ENCODE measurements around the gene TTLL11.
"Not testable (repeated sequence)": the region's sequence is repeated elsewhere in the genome, so short reads cannot be mapped to it uniquely, and the experiment has no call there.

Gene TTLL11

DNA sequence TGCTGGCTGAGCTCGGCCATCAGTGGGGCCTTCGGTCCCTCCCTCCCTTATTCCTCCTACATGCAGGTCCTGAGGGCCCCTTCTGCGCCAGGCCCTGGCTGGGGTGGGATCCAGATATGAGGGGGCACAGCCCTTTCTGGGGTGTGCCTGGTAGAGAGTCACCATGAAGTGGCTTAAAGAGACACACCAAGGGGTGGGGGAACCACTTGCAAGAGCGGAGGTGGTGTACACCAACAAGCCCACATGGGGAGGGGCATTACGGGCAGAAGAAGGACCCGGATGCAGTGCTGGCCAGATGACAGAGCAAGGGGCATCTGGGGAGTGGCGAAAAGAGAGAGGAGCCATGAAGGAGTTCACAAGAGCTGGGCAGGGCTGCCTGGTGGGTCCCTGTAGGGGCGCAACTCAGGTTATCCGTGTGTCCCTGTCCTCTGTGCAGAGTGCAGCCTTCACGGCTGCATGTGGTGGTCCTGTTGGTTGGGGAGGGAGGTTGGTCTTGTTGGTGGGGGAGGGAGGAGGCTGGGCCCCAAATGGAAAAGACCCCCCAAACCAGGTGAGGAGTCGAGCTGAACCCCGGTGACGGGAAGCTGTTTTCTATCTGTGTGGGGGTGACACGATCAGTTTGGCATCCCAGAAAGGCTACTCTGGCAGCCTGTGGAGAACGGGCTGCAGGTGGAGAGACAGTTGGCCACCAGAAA, 283.6 kb downstream of the TTLL11 start:
- FAIRE-seq (no peak), DNase-seq (ENCODE audit: insufficient read length, low spot score) (no peak)

DNA sequence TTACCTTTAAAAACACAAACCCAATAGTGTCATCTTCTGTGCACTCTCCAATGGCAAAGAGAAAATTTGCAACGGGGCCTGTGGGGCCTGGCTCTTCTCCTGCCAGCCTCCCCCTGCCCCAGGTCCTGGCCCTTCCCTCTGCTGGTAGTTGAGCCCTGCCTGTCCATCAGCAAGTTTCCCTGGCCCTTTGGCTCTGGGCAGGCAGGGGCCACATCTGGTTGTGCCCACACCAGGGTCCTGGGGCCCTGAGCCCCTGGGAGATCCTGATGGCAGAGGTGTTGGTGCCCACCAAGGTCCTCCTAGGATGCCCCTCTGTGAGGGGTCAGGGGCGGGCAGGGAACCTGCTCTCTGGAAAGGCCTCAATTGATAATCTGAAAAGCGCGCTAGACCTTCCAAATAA, 284.3 kb downstream of the TTLL11 start:
- FAIRE-seq: no peak
- no peak for DNase-seq (ENCODE audit: insufficient read length, low spot score)

DNA sequence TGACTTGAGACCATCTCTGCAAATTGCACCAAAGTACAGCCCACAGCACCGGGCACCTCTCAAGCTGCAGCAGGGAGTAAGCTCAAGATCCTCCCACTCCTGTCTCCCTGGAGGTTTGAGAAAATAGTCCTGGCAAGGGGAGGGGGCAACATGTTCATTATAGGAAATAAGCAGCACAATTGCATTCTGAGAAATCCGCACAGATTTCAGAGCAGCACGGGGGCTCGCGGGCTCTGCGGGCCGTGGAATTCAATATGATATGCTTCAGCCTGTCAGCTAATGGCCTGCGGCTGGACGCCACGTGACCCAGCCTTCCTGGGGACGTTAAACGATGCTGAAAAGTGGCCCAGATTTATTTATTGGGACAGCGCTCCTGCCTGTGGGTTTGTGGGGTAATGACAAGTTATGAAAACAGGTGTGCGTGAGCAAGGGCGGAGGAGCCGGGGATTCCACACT, 285.3 kb downstream of the TTLL11 start:
- DNase-seq (ENCODE audit: insufficient read length, low spot score) (no peak), FAIRE-seq (no peak)

DNA sequence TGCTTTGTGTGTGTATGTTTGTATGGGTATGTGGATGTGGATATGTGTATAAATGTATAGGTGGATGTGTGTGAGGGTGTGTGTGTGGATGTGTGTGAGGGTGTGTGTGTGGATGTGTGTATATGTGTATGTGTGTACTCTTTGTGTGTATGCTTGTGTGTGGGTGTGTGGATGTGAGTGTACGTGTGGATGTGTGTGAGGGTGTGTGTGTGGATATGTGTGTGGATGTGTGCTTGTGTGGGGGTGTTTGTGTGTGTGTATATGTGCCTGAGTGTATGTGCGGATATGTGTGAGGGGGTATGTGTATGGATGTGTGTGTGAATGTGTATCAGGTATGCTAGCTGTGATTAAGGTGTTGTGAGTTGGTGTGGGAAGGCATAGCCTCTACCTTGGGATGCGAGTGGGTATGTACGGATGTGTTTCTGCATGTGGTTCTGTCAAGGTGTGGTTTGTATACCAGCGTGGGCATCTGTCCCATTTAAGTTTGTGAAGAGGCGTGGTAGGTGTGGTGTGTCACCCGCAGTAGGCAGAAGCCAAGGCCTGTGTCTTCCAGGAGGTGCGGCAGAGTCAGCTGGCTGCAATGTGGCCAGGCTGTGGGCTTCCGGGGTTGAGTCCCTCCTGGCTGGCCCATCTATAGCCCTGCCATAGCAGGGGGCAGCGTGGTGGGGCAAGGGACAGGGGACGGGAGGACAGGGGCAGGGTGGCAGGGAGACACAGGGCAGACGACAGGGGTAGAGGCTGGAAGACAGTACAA, 285.9 kb downstream of the TTLL11 start:
- FAIRE-seq (no peak), DNase-seq (ENCODE audit: insufficient read length, low spot score) (no peak)

DNA sequence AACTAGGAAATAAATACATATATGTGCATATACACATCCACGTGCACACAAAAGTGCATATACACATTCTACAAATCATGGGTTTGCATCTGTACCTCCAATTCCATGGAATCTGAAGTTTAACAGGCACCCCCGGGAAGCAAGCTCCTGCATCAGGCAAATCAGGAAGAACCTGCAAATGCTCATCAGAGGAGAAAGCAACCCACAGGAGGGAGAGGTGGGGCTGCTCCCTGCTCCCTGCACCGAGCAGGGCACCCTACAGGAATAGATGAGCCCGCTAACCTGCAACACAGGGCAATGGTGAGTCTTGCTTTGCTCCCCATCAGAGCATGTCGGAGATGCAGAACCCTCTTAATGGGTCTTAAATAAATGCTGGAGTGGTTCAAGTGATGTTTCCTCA, 290.4 kb downstream of the TTLL11 start:
- no peak for DNase-seq (ENCODE audit: insufficient read length, low spot score)
- no peak for FAIRE-seq

DNA sequence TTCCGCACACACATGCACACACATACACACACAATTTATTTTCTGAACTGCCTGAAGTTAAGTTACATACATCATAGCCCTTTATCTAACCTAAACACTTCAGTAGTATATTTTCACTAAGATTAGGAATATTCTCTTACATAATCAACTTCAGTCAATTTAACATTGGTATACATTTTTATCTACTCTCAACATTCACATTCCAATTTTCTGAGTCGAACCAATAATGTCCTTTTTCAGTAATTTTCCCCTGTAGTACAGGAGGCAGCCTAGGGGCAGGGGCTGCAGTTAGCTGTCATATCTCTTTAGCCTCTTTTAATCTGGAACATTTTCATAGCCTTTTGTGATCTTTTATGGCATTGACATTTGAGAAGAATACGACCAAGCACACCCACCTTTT, 291.5 kb downstream of the TTLL11 start:
- FAIRE-seq (no peak), DNase-seq (ENCODE audit: insufficient read length, low spot score) (no peak)

DNA sequence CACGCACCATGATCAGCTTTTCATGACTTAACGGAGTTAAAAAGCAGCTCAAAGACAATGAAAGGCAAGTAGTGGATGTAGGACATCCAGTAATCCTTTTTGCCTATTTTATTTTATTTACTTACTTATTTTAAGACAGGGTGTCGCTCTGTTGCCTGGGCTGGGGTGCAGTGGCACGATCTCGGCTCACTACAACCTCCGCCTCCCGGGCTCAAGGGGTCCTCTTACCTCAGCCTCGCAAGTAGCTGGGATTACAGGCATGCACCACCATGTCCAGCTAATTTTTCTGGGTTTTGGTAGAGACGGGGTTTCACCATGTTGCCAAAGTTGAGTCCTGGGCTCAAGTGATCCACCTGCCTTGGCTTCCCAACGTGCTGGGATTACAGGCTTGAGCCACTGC, 292.7 kb downstream of the TTLL11 start:
- FAIRE-seq: no peak
- DNase-seq (ENCODE audit: insufficient read length, low spot score): no peak

DNA sequence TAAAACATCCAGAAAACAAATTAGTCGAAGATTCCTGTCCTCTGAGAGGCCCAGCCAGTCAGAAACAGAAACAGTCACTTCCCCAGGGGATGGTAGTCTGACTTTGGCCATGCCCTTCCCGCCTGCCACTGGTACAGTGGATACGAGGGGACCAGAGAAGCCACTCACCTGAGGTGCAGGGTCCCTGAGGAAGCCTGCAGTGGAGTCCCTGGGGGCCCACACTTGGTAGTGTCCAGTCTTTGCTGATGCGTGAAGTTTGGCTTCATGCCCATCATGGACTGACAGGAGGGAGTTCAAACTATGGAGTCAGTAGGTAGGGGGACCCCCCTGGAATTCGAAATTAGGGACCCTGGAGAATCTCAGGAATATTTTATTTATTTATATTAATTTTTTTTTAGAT, 294.2 kb downstream of the TTLL11 start:
- FAIRE-seq: no peak
- no peak for DNase-seq (ENCODE audit: insufficient read length, low spot score)

DNA sequence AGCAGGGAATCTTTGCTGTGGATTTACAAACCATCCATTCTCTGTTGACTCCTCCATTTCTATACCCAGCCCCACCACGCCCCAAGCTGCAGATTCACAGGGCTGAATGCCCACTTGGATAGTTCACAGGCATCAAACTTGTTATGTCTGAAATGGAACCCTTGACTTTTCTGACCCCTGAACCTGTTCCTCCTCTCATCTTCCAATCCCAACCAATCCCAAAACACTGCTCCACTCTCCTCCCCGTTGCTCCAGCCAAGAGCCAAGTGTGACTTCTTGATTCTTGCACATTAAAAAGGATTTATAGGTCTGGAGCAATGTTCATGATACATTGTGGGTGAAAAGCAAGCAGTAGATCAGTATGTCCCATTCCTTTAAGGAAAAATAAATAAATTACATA, 296.0 kb downstream of the TTLL11 start:
- FAIRE-seq (no peak), DNase-seq (ENCODE audit: insufficient read length, low spot score) (no peak)

DNA sequence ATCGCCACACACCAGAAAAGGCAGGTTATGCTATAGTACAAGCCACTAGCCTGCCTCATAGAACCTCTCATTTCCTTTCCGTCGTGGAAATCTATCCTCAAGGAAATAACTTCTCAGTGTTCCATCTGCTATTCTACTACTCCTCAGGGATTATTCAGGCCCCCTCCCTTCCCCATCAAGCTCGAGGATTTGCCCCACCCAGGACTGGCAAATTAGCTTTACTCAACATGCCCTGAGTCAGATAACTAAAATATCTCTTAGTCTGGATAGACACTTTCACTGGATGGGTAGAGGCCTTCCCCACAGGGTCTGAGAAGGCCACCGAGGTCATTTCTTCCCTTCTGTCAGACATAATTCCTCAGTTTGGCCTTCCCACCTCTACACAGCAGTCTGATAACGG, 298.8 kb downstream of the TTLL11 start:
- FAIRE-seq; DNase-seq (ENCODE audit: insufficient read length, low spot score): not testable (repeated sequence)

DNA sequence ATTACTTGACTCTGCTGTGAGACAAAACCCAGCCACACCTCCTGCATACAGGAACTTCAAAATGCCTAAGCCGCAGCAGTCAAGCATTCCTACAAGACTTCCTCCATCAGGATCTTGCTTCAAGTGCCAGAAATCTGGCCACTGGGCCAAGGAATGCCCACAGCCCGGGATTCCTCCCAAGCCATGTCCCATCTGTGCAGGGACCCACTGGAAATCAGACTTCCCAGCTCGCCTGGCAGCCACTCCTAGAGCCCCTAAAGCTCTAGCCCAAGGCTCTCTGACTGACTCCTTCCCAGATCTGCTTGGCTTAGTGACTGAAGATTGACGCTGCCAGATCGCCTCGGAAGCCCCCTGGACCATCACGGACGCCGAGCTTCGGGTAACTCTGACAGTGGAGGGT, 300.6 kb downstream of the TTLL11 start:
- not testable (repeated sequence) for DNase-seq (ENCODE audit: insufficient read length, low spot score)

DNA sequence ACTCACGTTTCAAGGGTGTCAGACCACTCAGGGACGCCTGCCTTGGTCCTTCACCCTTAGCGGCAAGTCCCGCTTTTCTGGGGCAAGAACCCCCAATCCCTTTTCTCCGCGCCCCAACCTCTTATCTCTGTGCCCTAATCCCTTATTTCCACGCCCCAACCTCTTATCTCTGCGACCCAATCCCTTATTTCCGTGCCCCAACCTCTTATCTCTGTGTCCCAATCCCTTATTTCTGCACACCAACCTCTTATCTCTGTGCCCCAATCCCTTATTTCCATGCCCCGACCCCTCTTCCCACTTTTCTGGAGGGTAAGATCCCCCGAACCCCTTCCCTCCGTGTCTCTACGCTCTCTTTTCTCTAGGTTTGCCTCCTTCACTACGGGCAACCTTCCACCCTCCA, 302.3 kb downstream of the TTLL11 start:
- DNase-seq (ENCODE audit: insufficient read length, low spot score): no peak
- no peak for FAIRE-seq

More for the DNA sequence above, 300.6 kb downstream of the TTLL11 start:
- not testable (repeated sequence) for FAIRE-seq

DNA sequence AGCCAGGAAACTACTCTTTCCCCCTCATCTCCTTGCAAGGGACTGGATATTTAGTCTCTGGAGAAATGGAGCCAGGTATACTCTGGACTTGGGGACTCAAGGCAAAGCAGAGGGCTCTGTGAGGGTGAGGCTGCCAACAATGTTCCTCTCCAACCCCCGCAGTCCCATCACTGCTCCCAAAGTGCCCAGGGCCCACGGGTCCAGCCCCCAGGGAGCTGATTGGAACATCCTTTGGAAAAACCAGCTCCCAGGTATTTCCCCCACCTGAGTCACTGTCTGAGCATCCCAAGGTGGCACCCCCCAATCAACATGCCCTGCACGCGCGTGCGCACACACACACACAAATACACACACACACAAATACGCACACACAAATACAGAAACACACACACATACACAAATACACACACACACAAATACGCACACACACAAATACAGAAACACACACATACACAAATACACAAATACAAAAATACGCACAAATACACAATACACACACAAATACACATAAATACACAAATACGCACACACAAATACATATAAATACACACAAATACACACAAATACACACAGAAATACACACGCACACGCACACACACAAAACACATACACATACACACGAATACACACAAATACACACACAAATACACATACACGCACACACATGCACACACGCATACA, 304.3 kb downstream of the TTLL11 start:
- FAIRE-seq: no peak
- DNase-seq (ENCODE audit: insufficient read length, low spot score): no peak

DNA sequence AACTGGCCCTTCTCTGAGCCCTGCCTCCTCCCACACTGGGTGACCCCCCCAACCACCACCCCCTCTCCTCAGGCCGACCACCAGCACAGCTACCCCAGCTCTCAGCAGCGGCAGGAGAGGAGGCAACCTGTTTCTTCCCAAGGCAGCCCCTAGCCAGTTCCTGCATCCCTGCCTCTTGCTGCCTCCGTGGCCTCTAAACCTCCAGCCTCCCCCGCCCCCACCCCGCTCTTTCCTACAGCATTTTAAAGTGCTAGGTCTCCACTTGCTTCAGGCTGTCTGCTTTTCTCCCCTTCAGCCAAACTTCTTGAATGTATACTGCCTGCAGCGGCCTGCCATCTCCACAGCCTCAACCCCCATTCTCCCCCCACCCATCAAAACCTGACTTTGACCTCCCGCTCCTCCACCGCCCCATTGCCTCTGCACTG, 306.1 kb downstream of the TTLL11 start:
- FAIRE-seq (no peak), DNase-seq (ENCODE audit: insufficient read length, low spot score) (no peak)

DNA sequence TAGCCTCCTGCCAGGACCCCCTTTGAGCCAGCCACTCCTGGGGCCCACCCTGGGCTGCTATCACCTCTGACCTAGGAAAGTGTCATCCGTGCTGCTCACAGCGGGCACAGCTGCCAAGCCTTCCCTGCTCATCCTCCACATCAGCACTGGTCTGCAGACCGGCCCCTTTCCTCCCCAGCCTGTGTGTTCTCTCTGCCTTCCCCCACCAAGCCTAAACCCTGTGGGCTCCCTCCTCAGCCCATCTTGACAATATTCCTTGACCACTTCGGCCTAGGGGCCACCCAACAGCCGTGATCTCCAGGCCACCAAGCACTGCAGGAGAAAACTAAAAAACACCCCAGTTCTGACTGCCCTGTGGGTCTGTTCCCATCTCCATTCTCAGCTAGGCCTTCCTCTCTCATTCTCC, 306.6 kb downstream of the TTLL11 start:
- no peak for FAIRE-seq
- DNase-seq (ENCODE audit: insufficient read length, low spot score): no peak

DNA sequence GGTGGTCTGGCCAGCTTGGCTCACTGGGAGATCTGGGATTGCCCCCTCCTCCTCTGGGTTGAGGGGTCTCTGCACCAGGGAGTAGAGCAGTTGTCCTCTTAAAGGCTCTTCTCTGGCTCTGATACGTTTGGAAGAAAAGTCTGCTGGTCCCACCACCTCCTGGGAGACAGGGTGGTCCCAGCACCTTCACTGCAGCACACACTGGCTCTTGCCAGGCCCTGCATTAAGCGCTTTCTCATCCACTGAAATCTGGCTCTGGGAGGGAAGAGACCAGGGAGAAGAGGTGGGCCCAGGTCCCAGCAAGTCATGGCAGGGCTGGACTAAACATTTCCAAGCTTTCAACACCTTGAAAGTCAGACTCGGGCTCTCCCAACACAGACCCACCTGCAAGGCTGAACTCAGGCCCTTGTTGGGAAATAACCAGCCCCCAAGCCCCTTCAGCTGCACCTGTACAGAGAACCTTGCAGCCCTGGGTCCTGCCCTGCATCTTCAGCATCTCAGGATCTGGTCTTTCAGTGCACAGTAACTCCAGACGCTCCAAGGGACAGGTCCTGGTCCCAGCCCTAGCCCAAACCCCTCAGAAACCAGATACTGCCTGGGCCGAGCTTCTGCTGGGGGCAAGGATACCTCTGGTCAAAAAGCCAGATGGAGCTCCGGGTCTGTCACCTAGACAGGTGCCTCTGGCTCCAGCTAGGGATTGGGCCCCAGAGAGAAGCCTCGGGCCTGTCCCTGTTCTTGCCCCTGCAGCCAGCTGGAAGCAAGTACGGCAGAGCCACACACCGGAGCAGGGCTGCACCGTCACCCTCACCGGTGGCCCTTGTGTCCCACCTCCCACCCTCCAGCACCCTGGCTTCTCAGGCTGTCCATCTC, 307.2 kb downstream of the TTLL11 start:
- FAIRE-seq: no peak

DNA sequence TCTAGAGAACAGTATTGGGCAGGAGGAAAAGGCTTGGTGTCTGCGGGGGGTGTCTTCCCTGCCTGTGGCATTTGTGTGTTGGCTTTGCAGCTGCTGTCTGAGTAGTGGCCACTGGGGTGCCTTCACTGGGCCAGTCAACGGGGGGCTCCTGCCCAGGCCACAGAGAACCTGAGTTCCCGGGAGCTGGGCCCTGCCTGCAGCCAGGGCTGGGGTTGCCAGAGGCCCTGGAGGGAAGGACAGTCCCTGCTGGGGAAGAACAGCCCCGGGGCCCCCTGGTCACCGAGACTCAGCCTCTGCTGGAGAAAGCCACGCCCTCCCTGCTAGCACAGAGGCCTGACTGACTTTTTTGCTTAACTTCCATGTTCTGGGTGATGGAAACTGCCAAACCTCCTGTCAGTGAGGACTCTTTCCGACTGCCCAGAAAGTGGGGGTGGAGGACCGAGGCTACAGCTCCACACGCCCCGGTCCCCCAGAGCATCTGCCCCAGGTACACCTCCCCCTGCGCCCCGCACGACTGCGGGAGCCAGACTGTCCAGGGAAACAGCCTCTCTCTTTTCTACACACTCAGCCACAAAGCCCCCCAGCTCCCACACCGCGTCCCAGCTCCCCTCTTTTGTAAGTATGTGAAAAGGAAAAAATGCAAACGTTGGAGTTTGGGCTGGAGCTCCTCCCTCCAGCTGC, 308.2 kb downstream of the TTLL11 start:
- DNase-seq (ENCODE audit: insufficient read length, low spot score) (no peak), FAIRE-seq (no peak)

More for the DNA sequence above, 307.2 kb downstream of the TTLL11 start:
- no peak for DNase-seq (ENCODE audit: insufficient read length, low spot score)

DNA sequence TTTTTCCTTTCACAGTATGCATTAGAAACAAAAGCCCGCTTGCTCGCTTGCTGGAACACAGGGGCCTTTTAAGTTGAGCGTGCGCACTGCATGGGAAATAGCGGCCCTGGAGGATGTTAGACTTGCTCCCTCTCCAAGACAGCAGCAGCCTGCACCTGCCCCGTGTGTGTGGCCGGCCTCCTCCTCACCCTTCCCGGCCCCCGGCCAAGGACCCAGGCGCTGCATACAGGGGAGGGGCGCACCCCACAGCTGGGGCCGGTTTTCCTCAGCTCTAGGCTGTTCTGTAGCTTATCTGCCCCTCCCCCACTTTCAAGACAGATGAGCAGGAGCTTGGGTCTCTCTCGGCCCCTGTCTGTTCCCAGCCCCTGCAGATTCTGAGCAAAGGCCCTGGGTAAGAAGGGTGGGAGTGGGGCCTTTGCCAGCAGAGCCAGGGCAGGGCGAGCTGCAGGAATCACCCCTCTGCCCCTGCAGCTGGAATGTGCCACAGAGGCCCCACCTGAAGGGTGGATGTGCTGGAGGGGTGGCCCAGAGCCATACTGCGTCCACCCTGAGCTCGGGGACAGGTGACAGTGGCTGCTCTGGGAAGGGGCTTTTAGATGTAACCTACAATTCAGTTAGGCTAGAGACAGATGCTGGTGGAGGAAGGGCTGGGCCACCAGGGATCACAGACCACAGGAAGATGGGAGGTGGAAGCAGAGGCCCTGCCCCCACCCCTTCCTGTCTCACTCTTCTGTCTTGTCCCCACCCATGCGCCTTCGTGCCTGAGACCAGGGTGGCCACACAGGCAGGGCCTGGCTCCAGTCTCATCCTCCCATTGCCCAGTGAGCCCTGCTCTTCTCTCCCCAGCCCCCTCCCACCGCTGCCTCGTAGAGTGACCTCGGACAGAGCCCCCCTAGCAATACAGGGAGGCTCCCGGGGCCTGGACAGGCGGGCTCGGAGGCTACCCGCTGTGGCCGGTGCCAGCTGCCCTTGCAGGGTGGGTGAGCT, 309.3 kb downstream of the TTLL11 start:
- DNase-seq (ENCODE audit: insufficient read length, low spot score): no peak
- no peak for FAIRE-seq

DNA sequence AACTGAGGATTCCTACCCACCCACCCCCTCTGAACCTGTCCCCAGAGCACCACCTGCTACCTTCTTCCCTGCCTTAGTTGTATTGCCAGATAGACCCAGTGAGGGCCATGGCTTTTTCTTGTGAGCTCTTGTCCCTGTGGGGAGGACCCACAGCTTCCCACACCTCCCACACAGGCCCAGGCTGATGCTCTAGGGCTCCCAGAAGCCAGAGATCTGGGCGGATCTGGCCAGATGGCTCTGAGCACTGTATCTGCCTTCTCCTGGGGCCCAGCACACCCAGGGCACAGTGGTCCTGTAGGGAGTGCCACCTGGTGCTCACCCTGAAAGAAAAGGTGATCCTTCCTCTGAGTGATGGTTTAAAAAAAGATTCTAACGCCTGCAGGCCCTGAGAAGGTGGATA, 310.0 kb downstream of the TTLL11 start:
- FAIRE-seq: no peak
- no peak for DNase-seq (ENCODE audit: insufficient read length, low spot score)

Measured in GM19239 (cell line).